Measurements from ENCODE around the gene MYH11. TPM values are rescaled to one million over a fixed set of nuclear protein-coding genes. Genes with fewer than 3 reads are reported as not detected.

Gene MYH11
- total RNA-seq, 1 donor from 2014 or later, result 0.05 TPM

GRCh38 chr16:15742716-15743115 is 114.1 kb downstream of the MYH11 start:
- Mint-ChIP-seq H3K4me3 (no peak overlapping the region), H3K36me3 (ENCODE audit: low read depth) (no peaks in the 10 kb centered on the region), H3K4me1 (no peaks in the 10 kb centered on the region), H3K9me3 (no peaks in the 10 kb centered on the region), H3K27ac (ENCODE audit: unreplicated experiment) (no peak overlapping the region), H3K27me3 (ENCODE audit: low read depth) (no peaks in the 10 kb centered on the region)
- DNase-seq (ENCODE audit: low read depth, low spot score), result no peak
- no peak for TF ChIP-seq CTCF (conservative IDR thresholded peaks at IDR 0.05)

- Mint-ChIP-seq H3K4me3 (no peak overlapping the region), H3K4me1 (no peaks in the 10 kb centered on the region), H3K27me3 (ENCODE audit: low read depth) (no peaks in the 10 kb centered on the region), H3K36me3 (ENCODE audit: low read depth) (no peaks in the 10 kb centered on the region), H3K9me3 (no peaks in the 10 kb centered on the region), H3K27ac (ENCODE audit: unreplicated experiment) (no peak overlapping the region)
- DNase-seq (ENCODE audit: low read depth, low spot score), result no peak
- no peak for TF ChIP-seq CTCF (conservative IDR thresholded peaks at IDR 0.05)
Measured at GRCh38 chr16:15741207-15741871, 115.5 kb downstream of the MYH11 start.

GRCh38 chr16:15739950-15740349 is 116.9 kb downstream of the MYH11 start:
- no peaks in the 10 kb centered on the region for H3K9me3 Mint-ChIP-seq
- DNase-seq (ENCODE audit: low read depth, low spot score), result no peak
- H3K36me3 Mint-ChIP-seq (ENCODE audit: low read depth), result no peaks in the 10 kb centered on the region
- no peak overlapping the region for H3K4me3 Mint-ChIP-seq
- H3K4me1 Mint-ChIP-seq, result no peaks in the 10 kb centered on the region
- no peak overlapping the region for H3K27ac Mint-ChIP-seq (ENCODE audit: unreplicated experiment)
- no peak for TF ChIP-seq CTCF (conservative IDR thresholded peaks at IDR 0.05)
- no peaks in the 10 kb centered on the region for H3K27me3 Mint-ChIP-seq (ENCODE audit: low read depth)

GRCh38 chr16:15739464-15739863 is 117.4 kb downstream of the MYH11 start:
- no peak overlapping the region for H3K27ac Mint-ChIP-seq (ENCODE audit: unreplicated experiment)
- H3K36me3 Mint-ChIP-seq (ENCODE audit: low read depth), result no peaks in the 10 kb centered on the region
- H3K4me1 Mint-ChIP-seq, result no peaks in the 10 kb centered on the region
- no peaks in the 10 kb centered on the region for H3K27me3 Mint-ChIP-seq (ENCODE audit: low read depth)
- no peak for DNase-seq (ENCODE audit: low read depth, low spot score)
- no peak for TF ChIP-seq CTCF (conservative IDR thresholded peaks at IDR 0.05)
- H3K4me3 Mint-ChIP-seq, result no peak overlapping the region
- no peaks in the 10 kb centered on the region for H3K9me3 Mint-ChIP-seq

GRCh38 chr16:15737140-15737644 is 119.6 kb downstream of the MYH11 start:
- TF ChIP-seq CTCF (conservative IDR thresholded peaks at IDR 0.05), result no peak
- H3K27ac Mint-ChIP-seq (ENCODE audit: unreplicated experiment), result no peak overlapping the region
- no peaks in the 10 kb centered on the region for H3K36me3 Mint-ChIP-seq (ENCODE audit: low read depth)
- H3K4me1 Mint-ChIP-seq, result no peaks in the 10 kb centered on the region
- no peaks in the 10 kb centered on the region for H3K27me3 Mint-ChIP-seq (ENCODE audit: low read depth)
- no peak for DNase-seq (ENCODE audit: low read depth, low spot score)
- H3K9me3 Mint-ChIP-seq, result no peaks in the 10 kb centered on the region
- no peak overlapping the region for H3K4me3 Mint-ChIP-seq
